ENCODE data around the gene POLN. TPM values are rescaled to one million over a fixed set of nuclear protein-coding genes. Genes with fewer than 3 reads are reported as not detected.

POLN gene
- total RNA-seq, 1 donor from 2014 or later: 0.21 TPM

DNA sequence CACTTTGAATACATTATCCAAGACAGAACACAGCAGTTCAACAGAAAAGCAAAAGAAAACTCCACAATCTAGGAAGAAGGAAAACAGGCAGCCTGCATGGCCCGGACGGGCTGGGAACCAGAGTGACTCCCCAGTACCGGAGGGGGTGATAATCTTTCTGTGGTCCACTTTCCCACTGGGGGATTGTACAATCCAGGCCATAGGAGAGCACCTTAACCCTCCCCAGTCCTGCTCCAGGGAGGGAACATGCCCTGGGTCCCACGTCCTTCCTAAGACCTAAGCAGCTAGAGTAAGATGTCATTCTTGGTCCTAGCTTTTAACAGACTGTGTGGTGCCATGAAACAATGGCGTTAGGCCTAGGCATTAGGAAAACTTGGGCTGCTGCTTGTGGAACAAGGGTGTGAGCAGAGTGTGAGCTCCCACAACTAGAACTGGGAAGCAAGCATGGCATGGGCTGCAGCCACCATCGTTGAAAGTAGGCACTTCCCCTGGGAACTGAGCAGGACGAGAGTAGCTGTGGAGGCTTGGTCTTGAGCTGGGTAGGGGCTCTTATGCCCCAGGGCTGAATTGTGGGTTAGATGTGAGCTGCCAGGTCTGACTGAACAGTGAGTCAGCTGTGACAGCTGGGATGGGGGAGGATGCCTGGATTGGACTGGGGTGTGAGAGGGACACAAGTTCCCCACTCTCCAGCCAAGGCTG, 140.4 kb downstream of the POLN start:
- Histone ChIP-seq H3K4me3 (no peak overlapping the region), H3K27ac (no peak overlapping the region), H3K9me3 (peaks cover 4 to 27% of the 10 kb centered on the region in 2 donors), H3K36me3 (no peaks in the 10 kb centered on the region), H3K4me1 (no peaks in the 10 kb centered on the region), H3K27me3 (no peaks in the 10 kb centered on the region)
- TF ChIP-seq, protein P1, sequence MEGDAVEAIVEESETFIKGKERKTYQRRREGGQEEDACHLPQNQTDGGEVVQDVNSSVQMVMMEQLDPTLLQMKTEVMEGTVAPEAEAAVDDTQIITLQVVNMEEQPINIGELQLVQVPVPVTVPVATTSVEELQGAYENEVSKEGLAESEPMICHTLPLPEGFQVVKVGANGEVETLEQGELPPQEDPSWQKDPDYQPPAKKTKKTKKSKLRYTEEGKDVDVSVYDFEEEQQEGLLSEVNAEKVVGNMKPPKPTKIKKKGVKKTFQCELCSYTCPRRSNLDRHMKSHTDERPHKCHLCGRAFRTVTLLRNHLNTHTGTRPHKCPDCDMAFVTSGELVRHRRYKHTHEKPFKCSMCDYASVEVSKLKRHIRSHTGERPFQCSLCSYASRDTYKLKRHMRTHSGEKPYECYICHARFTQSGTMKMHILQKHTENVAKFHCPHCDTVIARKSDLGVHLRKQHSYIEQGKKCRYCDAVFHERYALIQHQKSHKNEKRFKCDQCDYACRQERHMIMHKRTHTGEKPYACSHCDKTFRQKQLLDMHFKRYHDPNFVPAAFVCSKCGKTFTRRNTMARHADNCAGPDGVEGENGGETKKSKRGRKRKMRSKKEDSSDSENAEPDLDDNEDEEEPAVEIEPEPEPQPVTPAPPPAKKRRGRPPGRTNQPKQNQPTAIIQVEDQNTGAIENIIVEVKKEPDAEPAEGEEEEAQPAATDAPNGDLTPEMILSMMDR (IDR thresholded peaks at IDR 0.05): no peak
- no peak for DNase-seq (ENCODE audit: low spot score in 2 of 2)
- intact Hi-C loops (cut with DNase I): no loop called here

DNA sequence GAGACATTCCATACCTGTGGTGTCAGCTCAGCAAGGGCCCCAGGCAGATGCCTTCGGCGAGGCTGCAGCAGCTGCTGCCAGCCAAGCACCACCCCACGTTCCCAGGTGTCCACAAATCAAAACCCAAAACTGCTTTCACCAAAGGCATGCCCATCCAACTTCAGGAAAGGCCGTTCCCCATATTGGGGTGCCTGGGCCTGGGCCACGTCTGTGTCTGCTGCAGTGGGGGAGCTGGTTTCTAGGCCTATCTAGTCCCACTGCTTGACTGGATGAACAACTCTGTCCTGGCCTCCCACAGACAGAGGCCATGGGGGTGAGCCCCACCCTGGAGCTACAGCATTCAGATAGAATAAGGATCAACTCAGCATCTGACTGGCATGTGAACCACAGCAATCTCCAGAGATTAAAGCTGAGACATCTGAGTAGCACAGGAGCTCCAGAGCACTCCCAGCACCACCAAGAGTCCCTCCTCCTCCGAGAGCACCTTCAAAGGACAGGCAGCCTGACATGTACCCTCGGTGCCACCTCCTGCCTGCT, 145.8 kb downstream of the POLN start:
- Histone ChIP-seq H3K4me3 (no peak overlapping the region), H3K36me3 (no peaks in the 10 kb centered on the region), H3K27ac (no peak overlapping the region), H3K4me1 (no peaks in the 10 kb centered on the region), H3K27me3 (no peaks in the 10 kb centered on the region), H3K9me3 (peaks cover 0 to 4% of the 10 kb centered on the region in 2 donors)
- TF ChIP-seq, protein P1 (IDR thresholded peaks at IDR 0.05): no peak
- no peak for DNase-seq (ENCODE audit: low spot score in 2 of 2)
- intact Hi-C loops (cut with DNase I): no loop called here

DNA sequence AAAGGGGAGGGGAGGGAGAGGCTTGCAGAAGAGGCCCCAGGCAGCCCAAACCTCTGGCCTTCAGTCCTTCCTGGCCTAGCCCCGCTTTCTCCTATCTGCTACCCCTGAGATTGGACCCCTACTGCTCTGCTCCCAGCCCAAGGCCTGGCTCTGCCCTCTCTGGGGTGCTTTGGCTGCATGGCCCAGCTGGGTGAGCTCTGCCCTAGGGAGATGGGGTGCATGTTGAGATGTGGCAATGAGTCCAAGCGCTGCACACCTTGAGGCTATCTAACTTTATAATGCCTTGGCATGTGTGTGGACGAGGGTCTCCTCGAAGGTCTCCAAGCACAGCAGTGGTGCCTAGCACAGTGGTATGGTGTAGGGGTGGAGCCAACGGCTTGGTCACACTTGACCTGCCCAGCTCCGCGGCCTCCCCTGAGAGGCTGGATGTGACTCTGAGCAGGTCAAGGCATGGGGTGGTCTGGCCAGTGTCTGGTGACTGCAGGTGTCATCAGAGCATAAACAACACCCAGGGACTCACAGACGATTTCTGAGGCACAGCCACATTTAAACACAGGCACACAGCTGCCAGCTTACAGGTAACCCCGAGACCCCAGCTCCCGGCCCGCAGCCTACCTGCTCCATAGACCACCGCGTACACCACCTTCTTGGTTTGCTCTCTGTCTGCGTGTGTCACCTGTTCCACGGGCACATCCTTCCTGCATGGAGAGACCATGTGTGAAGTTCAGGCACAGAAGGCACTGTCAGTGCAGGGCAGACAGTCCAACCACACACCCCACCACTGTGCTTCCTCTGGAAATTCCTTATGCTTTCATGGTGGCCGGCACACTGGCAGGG, 146.5 kb downstream of the POLN start:
- DNase-seq (ENCODE audit: low spot score in 2 of 2): no peak
- intact Hi-C loops (cut with DNase I): no loop called here

DNA sequence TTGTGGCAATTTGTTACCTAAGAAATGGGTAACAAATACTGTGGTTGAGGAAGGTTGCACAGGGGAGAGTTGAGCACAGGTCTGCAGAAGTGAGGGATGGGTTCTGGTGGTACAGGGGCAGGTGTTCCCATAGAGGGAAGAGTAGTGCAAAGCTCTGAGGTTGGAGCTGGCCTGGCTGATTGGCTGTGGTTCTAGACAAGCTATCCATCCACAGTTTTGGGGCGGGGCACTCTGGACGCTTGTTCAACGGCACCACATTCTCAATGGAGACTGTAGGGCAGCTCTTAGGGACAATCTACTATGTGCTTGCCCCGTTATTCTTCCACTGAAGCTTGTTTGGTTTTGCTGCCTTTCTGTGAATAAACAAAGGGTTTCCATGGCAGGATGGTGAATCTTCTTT, 147.4 kb downstream of the POLN start:
- Histone ChIP-seq H3K27me3 (no peaks in the 10 kb centered on the region), H3K4me1 (no peaks in the 10 kb centered on the region), H3K9me3 (peaks cover 0 to 4% of the 10 kb centered on the region in 2 donors), H3K4me3 (no peak overlapping the region), H3K27ac (no peak overlapping the region), H3K36me3 (no peaks in the 10 kb centered on the region)
- intact Hi-C loops (cut with DNase I): no loop called here
- TF ChIP-seq, protein P1 (IDR thresholded peaks at IDR 0.05): no peak
- no peak for DNase-seq (ENCODE audit: low spot score in 2 of 2)

More for the DNA sequence above, 146.5 kb downstream of the POLN start:
- TF ChIP-seq, protein P1 (IDR thresholded peaks at IDR 0.05): no peak
- Histone ChIP-seq H3K36me3 (no peaks in the 10 kb centered on the region), H3K9me3 (peaks cover 0 to 4% of the 10 kb centered on the region in 2 donors), H3K27me3 (no peaks in the 10 kb centered on the region), H3K4me3 (no peak overlapping the region), H3K27ac (no peak overlapping the region), H3K4me1 (no peaks in the 10 kb centered on the region)

DNA sequence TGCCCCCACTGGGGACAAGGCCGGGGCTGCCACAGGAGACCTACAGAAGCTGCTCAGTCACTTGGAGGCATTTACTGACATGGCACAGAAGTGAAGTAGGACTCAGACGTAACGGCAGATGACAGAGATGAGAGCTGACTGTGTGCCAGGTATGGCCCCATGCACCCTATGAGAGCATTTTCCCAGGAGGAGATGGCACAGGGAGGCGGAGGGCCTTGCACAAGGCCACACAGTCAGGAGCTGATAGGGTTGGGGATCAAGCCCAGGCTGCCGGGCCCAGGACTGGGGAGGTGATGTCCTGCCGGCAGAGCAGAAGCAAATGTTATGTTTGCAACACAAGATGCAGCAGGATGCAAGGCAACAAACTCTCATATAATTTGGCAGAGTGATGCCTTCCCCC, 148.7 kb downstream of the POLN start:
- Histone ChIP-seq H3K4me3 (no peak overlapping the region), H3K4me1 (no peaks in the 10 kb centered on the region), H3K27me3 (no peaks in the 10 kb centered on the region), H3K9me3 (peaks cover 0 to 4% of the 10 kb centered on the region in 2 donors), H3K36me3 (no peaks in the 10 kb centered on the region), H3K27ac (no peak overlapping the region)
- intact Hi-C loops (cut with DNase I): no loop called here
- TF ChIP-seq, protein P1 (IDR thresholded peaks at IDR 0.05): no peak
- DNase-seq (ENCODE audit: low spot score in 2 of 2): no peak

All from ascending aorta (tissue), 2 donors.